Esophagus mucosa (tissue), 1 donor: ENCODE data around the gene PDYN. TPM values are rescaled to one million over a fixed set of nuclear protein-coding genes. Genes with fewer than 3 reads are reported as not detected.

ENCODE experiments used
- ATAC-seq: fragments of 200-7000 bp; cut with Tn5 transposase; one replicate; pipeline ENCODE4 v1.9.1; 2020
- total RNA-seq: library from RNA; stranded (reverse); gene quantifications from one replicate; pipeline ENCODE4 v1.2.4, GENCODE V29; 2023
- donor health status: DM: yes; HTN: yes; CAD: no.

Gene PDYN
- total RNA-seq, 1 donor from 2014 or later: not detected

GRCh38 chr20:1933465-1933870 lies 60.4 kb downstream of the PDYN start:
- no peak for ATAC-seq

GRCh38 chr20:1932971-1933370 lies 60.9 kb downstream of the PDYN start:
- ATAC-seq: no peak

GRCh38 chr20:1931830-1932229 lies 62.0 kb downstream of the PDYN start:
- ATAC-seq: no peak

GRCh38 chr20:1930165-1930564 lies 63.7 kb downstream of the PDYN start:
- ATAC-seq: no peak

- ATAC-seq: no peak
These were observed 64.4 kb downstream of the PDYN start for GRCh38 chr20:1929460-1929859.

GRCh38 chr20:1928782-1929181 lies 65.1 kb downstream of the PDYN start:
- no peak for ATAC-seq

Other genes starting within 250 kb of the PDYN start
- gene SIRPA, start 98.7 kb downstream of the PDYN start, total RNA-seq: 15.1 TPM
- 19.1 TPM for gene STK35, start 107.8 kb upstream of the PDYN start, total RNA-seq